T-helper 2 cell treated with Interferon-gamma antibody and Interleukin-4, amounts not matched to agents 100 ng/mL and 5 ng/mL, for 36 hours (primary cell): ENCODE results near the gene BTNL2. TPM values are rescaled to one million over a fixed set of nuclear protein-coding genes. Genes with fewer than 3 reads are reported as not detected.

Experiments used
- intact Hi-C: fragments of 100-400 bp; cut with micrococcal nuclease; formaldehyde crosslinking; loops from one replicate; pipeline ENCODE4 v1.15.1; 2023
- total RNA-seq: library from RNA; stranded (reverse); gene quantifications from 2 replicates; pipeline ENCODE4 v1.2.3, GENCODE V29; 2022

The BTNL2 gene, protein sequence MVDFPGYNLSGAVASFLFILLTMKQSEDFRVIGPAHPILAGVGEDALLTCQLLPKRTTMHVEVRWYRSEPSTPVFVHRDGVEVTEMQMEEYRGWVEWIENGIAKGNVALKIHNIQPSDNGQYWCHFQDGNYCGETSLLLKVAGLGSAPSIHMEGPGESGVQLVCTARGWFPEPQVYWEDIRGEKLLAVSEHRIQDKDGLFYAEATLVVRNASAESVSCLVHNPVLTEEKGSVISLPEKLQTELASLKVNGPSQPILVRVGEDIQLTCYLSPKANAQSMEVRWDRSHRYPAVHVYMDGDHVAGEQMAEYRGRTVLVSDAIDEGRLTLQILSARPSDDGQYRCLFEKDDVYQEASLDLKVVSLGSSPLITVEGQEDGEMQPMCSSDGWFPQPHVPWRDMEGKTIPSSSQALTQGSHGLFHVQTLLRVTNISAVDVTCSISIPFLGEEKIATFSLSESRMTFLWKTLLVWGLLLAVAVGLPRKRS
- total RNA-seq, result not detected in 2 replicates

GRCh38 chr6:32406857-32407256 lies at the start of gene BTNL2:
Gene BTNL2 (minus strand): TSS chr6:32407181. CDS start chr6:32407123, 58 bp downstream.
- intact Hi-C loops, result no loop called here

GRCh38 chr6:32449088-32449736 lies 42.2 kb upstream of the BTNL2 start:
- intact Hi-C loops, result no loop called here

DNA sequence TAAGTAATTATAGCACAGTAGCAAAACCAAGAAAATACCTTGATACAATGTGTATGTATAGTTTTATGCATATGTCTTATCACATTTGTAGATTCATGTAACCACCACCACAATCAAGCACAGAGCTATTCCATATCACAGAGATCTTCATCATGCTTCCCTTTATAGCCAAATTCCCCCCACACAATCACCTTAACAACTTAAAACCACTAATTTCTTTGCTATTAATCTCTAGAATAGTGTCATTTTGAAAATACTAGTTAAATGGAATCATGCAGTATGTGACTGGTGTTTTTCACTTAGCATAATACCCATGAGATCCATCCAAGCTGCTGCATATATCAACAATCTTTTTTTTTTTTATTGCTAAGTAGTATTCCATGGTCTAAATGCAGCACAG lies 41.0 kb upstream of the BTNL2 start:
- intact Hi-C loops, result no loop called here

DNA sequence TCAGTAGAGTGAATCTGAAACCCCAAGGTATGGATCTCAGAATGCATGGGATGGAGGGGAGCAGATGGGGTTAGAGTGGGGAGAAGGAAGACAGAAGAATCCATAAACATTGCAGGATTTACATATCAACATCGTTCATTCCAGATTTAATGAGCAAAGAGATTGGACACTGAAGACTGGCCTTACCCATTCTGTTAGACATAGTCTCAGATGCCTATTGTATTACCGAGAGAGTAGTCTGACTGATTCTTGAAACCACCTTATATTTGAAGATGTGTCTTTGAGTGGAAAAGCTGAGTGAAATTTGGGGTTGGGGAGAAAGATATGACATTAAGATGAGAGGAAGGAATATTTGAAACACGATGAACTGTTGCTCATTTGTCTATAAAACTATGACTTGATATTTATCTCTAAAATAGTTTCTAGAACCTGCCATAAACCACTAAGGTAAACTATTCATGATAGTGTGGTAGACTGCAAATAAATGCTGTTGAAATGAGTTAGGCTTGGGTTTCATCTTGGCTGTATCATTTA lies 38.4 kb upstream of the BTNL2 start:
- intact Hi-C loops, result no loop called here

DNA sequence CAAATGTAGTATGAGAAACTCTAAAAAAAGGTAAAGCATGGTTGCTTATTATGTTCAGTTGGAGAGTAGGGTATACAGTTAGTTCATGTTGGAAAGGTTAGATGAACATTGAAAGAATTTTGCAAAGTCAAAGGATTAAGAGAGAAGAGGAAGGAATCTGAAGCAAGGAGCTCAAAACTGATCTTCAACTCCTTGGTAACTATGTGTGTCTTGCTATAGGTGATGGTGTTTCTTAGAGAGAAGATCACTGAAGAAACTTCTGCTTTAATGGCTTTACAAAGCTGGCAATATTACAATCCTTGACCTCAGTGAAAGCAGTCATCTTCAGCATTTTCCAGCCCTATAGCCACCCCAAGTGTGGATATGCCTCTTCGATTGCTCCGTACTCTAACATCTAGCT lies 37.5 kb upstream of the BTNL2 start:
- intact Hi-C loops, result no loop called here

- intact Hi-C loops, result no loop called here
Measured at GRCh38 chr6:32442977-32443552, 36.1 kb upstream of the BTNL2 start.

GRCh38 chr6:32442243-32442667 lies 35.3 kb upstream of the BTNL2 start:
- intact Hi-C loops, result no loop called here

DNA sequence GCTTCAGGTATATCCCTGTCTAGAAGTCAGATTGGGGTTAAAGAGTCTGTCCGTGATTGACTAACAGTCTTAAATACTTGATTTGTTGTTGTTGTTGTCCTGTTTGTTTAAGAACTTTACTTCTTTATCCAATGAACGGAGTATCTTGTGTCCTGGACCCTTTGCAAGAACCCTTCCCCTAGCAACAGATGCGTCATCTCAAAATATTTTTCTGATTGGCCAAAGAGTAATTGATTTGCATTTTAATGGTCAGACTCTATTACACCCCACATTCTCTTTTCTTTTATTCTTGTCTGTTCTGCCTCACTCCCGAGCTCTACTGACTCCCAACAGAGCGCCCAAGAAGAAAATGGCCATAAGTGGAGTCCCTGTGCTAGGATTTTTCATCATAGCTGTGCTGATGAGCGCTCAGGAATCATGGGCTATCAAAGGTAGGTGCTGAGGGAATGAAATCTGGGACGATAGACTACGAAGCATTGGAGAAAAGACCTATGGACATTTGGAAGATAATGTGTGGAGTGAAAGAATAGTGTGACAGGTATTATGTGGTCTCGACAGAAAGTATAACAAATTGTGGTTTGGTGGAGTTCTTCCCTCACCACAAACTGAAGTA lies 32.7 kb upstream of the BTNL2 start, which contains the start of gene HLA-DRA:
Gene HLA-DRA (plus strand): TSS at position 286 of the 613 bp plus-strand sequence. CDS start 64 bp downstream, at position 350.
- intact Hi-C loops, result no loop called here

GRCh38 chr6:32439139-32439538 lies 32.2 kb upstream of the BTNL2 start:
- intact Hi-C loops, result no loop called here

DNA sequence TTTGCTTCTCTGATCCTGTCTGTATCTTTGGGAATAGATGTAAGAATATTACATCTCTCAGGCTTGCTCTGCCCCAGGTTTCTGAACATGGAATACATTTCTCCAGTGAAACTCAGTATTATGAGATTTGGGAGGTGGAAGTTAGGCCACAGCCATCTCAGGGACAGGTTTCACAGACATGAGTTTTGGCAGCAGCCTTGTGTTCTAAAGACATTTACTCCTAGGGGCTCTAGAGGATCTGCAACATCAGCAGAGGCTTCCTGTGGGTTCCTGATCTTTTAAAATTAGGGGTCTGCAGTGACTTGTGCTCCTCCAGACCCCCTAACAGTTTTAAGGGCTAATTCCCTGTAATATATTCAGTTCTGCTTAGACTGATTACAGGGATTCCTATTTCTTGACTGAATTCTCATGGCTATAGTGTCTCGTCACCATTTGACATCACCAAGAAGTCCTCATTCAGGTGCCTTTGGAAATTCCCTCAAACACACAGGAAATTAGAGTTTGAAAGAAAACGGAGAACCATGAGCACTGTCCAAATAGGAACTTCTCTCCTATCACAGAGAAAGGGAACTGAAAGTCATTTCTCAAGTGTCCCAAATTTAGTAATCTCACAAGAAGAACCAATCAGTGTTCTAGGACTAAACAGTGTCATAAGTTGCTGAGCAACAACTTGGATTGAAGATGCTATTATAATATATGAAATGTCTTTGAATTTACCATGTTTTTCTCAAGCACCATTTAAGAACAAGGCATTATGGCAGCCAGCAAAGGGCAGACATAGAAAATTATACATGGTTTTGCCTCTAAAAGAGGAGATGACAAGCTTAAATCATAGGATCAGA lies 30.2 kb upstream of the BTNL2 start:
- intact Hi-C loops, result no loop called here

DNA sequence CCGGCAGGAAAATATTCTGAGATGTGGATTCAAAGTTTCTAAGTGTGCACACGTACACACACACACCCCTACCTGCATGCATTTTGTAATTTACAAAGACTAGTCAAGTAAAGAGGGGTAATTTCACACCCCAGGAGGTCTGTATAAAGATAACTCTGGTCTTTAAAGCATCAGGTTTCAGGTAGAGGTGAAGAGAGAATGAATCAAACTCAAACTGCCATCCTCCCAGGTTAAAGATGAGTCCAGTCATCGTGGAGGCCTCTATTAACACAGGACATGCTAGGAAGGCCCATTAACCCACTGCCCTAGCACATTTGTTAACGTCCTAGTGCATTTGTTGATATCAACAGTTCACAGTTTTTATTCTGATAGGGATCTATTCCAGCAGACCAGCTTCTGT lies 29.2 kb upstream of the BTNL2 start:
- intact Hi-C loops, result no loop called here

DNA sequence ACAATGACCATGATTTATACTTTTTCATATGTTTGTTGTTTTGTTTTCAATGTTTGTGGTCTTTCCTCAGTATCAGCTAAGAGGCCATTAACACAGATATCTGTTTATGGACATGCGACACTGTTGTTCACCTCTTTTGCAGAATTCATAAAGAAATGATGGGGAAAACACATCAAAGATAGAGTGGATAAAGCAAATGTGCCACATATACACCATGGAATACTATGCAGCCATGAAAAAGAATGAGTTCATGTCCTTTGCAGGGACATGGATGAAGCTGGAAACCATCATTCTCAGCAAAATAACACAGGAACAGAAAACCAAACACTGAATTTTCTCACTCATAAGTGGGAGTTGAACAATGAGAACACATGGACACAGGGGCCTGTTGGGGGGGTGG lies 27.0 kb upstream of the BTNL2 start:
- intact Hi-C loops, result loop anchor here (5.0 kb wide), 1 partner anchor 353 kb away; no protein-coding TSS in a partner anchor

DNA sequence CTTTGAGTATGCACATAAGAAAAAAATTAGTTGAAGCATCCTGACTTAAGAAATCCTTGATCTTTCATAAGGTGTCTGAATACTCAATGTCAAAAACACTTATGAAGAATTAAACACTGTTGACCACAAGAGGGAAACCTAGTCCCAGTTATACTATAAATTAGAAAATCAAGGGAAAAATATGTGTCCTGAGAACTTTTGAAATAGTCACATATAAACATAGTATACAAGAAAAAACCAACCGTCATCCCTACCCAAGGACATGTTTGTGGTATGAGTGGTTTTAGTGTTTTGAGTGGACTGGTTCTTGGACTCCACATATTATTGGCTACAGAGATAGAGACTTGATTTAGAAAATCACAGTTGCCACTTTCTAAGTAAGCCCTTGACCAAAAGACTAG lies 25.1 kb upstream of the BTNL2 start:
- intact Hi-C loops, result loop anchor here (1.0 to 5.0 kb wide), 2 partner anchors 268 to 355 kb away; no protein-coding TSS in a partner anchor

DNA sequence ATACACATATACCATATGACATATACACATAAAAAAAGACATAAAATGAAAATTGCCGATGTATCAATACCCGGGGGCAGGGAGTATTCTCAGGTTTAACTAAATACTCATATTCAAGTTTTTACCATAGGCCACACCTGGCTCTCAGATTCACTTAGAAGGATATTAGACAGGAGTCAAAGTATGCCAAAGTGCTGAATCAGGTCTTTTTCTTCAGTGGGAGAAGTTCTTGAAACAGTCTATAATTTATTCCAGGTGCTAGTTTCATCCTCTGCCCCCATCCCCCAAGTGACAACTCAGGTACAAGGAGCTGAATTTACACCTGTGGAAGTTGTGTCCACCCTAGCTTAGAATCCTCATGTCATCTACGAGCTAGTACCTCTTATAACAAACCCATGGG lies 24.2 kb upstream of the BTNL2 start:
- intact Hi-C loops, result loop anchor here (5.0 kb wide), 1 partner anchor 356 kb away; no protein-coding TSS in a partner anchor

- intact Hi-C loops, result loop anchor here (5.0 kb wide), 1 partner anchor 357 kb away; no protein-coding TSS in a partner anchor
Measured at GRCh38 chr6:32430179-32430578, 23.2 kb upstream of the BTNL2 start.

DNA sequence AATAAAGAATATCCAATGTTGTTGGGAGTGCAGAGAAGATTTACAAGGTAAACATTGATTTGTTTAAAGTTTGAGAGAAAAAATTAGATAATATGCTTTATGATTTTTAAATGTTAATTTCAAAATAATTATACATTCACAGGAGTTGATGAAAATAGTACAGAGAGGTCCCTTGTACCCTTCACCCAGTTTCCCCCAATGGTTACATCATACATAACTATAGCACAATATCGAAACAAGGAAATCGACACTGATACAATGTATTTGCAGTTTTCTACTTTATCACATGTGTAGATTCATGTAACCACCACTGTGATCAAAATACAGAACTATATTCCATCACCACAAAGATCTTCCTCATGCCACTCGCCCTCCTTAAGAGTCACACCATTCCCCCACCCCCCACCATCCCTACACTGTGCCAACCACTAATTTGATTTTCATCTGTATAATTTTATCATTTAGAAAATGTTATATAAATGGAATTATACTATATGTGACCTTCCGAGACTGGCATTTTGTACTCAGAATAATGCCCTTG lies 21.0 kb upstream of the BTNL2 start:
- intact Hi-C loops, result no loop called here

DNA sequence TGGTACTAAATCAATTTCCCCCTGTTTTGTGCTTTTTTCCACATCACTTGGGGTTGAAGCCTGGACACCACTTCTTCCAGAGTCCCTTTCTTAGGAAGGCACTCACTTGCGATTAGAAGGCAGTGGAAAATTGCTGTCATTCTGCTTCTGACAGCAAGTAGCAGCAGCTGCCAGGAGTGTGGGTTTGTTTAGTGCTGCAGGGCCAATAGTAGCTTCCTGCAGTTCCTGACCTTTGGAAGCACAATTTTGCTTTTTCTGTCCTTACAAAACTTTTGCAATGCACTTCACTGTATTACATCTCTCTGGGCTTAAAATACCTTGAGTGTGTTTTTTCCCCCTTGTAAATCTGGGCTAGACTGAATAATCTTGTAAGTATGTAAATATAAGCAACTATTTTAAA lies 20.2 kb upstream of the BTNL2 start:
- intact Hi-C loops, result no loop called here

GRCh38 chr6:32426338-32426737 lies 19.4 kb upstream of the BTNL2 start:
- intact Hi-C loops, result no loop called here

- intact Hi-C loops, result no loop called here
Measured at GRCh38 chr6:32424589-32425300, 17.8 kb upstream of the BTNL2 start.
